ENCODE results near the gene GNG8. TPM values are rescaled to one million over a fixed set of nuclear protein-coding genes. Genes with fewer than 3 reads are reported as not detected.

The GNG8 gene
- polyA plus RNA-seq, 1 donor from 2014 or later, result not detected

GRCh38 chr19:46591254-46591653 lies 44.7 kb downstream of the GNG8 start:
- Histone ChIP-seq H3F3A (ENCODE audit: insufficient read depth, low read length, poor library complexity, severe bottlenecking) (no peaks in the 10 kb centered on the region), H3K9me3 (ENCODE audit: low read length) (no peaks in the 10 kb centered on the region), H3K27me3 (ENCODE audit: insufficient read depth, low read depth, low read length) (no peaks in the 10 kb centered on the region), H3K4me2 (ENCODE audit: low read length) (no peak overlapping the region), H3K79me2 (replicated peaks; ENCODE audit: insufficient read depth, low read length) (no peaks in the 10 kb centered on the region), H3K27ac (ENCODE audit: low read length) (no peak overlapping the region), H3K36me3 (ENCODE audit: insufficient read depth, low read length) (no peaks in the 10 kb centered on the region), H3K9me2 (ENCODE audit: insufficient read depth, low read length) (no peaks in the 10 kb centered on the region), H3K9ac (ENCODE audit: low read length) (no peak overlapping the region), H4K20me1 (ENCODE audit: insufficient read depth) (no peaks in the 10 kb centered on the region), H2AFZ (ENCODE audit: low read depth, low read length) (no peak overlapping the region), H3K4me3 (ENCODE audit: low read length) (no peak overlapping the region)
- TF ChIP-seq POLR2AphosphoS5 (IDR thresholded peaks at IDR 0.05) (no peak), TAF1 (IDR thresholded peaks at IDR 0.05; ENCODE audit: low read depth) (no peak), CTCF (IDR thresholded peaks at IDR 0.05; ENCODE audit: poor library complexity, severe bottlenecking) (no peak), RAD21 (conservative IDR thresholded peaks at IDR 0.05) (no peak), MXI1 (conservative IDR thresholded peaks at IDR 0.05; ENCODE audit: poor library complexity, severe bottlenecking) (no peak)

- Histone ChIP-seq H3K36me3 (ENCODE audit: insufficient read depth, low read length) (no peaks in the 10 kb centered on the region), H3K27ac (ENCODE audit: low read length) (no peak overlapping the region), H2AFZ (ENCODE audit: low read depth, low read length) (no peak overlapping the region), H3F3A (ENCODE audit: insufficient read depth, low read length, poor library complexity, severe bottlenecking) (no peaks in the 10 kb centered on the region), H3K4me3 (ENCODE audit: low read length) (no peak overlapping the region), H4K20me1 (ENCODE audit: insufficient read depth) (no peaks in the 10 kb centered on the region), H3K79me2 (replicated peaks; ENCODE audit: insufficient read depth, low read length) (no peaks in the 10 kb centered on the region), H3K4me2 (ENCODE audit: low read length) (no peak overlapping the region), H3K9me3 (ENCODE audit: low read length) (no peaks in the 10 kb centered on the region), H3K27me3 (ENCODE audit: insufficient read depth, low read depth, low read length) (no peaks in the 10 kb centered on the region), H3K9ac (ENCODE audit: low read length) (no peak overlapping the region), H3K9me2 (ENCODE audit: insufficient read depth, low read length) (no peaks in the 10 kb centered on the region)
- TF ChIP-seq TAF1 (IDR thresholded peaks at IDR 0.05; ENCODE audit: low read depth) (no peak), RAD21 (conservative IDR thresholded peaks at IDR 0.05) (no peak), MXI1 (conservative IDR thresholded peaks at IDR 0.05; ENCODE audit: poor library complexity, severe bottlenecking) (no peak), POLR2AphosphoS5 (IDR thresholded peaks at IDR 0.05) (no peak), CTCF (IDR thresholded peaks at IDR 0.05; ENCODE audit: poor library complexity, severe bottlenecking) (no peak), REST (IDR thresholded peaks at IDR 0.05; ENCODE audit: borderline replicate concordance) (no peak)
Measured at GRCh38 chr19:46587861-46588260, 48.1 kb downstream of the GNG8 start.

- no peaks in the 10 kb centered on the region for H3K27me3 ChIP-seq (ENCODE audit: insufficient read depth, low read depth, low read length)
- H3K4me2 ChIP-seq (ENCODE audit: low read length), result no peak overlapping the region
- no peak overlapping the region for H2AFZ ChIP-seq (ENCODE audit: low read depth, low read length)
- H3F3A ChIP-seq (ENCODE audit: insufficient read depth, low read length, poor library complexity, severe bottlenecking), result no peaks in the 10 kb centered on the region
- no peak overlapping the region for H3K9ac ChIP-seq (ENCODE audit: low read length)
- no peak overlapping the region for H3K4me3 ChIP-seq (ENCODE audit: low read length)
- no peaks in the 10 kb centered on the region for H3K79me2 ChIP-seq (replicated peaks; ENCODE audit: insufficient read depth, low read length)
- no peaks in the 10 kb centered on the region for H3K36me3 ChIP-seq (ENCODE audit: insufficient read depth, low read length)
- no peak for TF ChIP-seq EZH2 (IDR thresholded peaks at IDR 0.05; ENCODE audit: borderline replicate concordance, insufficient read depth, low read length, poor library complexity, severe bottlenecking)
- no peak for TF ChIP-seq EP300 (conservative IDR thresholded peaks at IDR 0.05; ENCODE audit: poor library complexity, severe bottlenecking)
- TF ChIP-seq RAD21 (conservative IDR thresholded peaks at IDR 0.05), result no peak
- TF ChIP-seq MXI1 (conservative IDR thresholded peaks at IDR 0.05; ENCODE audit: poor library complexity, severe bottlenecking), result no peak
- no peak for TF ChIP-seq SMC3 (conservative IDR thresholded peaks at IDR 0.05; ENCODE audit: poor library complexity)
- no peak for TF ChIP-seq TAF1 (IDR thresholded peaks at IDR 0.05; ENCODE audit: low read depth)
- no peak for TF ChIP-seq REST (IDR thresholded peaks at IDR 0.05; ENCODE audit: borderline replicate concordance)
- H3K9me2 ChIP-seq (ENCODE audit: insufficient read depth, low read length), result no peaks in the 10 kb centered on the region
- H4K20me1 ChIP-seq (ENCODE audit: insufficient read depth), result no peaks in the 10 kb centered on the region
- H3K9me3 ChIP-seq (ENCODE audit: low read length), result no peaks in the 10 kb centered on the region
- no peak overlapping the region for H3K27ac ChIP-seq (ENCODE audit: low read length)
Measured at GRCh38 chr19:46586294-46586693, 49.7 kb downstream of the GNG8 start.
